HepG2 (cell line): ENCODE measurements around the gene SLC66A3. TPM values are rescaled to one million over a fixed set of nuclear protein-coding genes. Genes with fewer than 3 reads are reported as not detected.

Source experiments
- ARID2 ChIP-seq: sonication (generic); formaldehyde crosslinking; IDR thresholded peaks from 2 replicates; pipeline ENCODE4 v1.8.1; 2022; ENCODE audit warnings: mild to moderate bottlenecking, missing genetic modification reagents, borderline replicate concordance
- ARNT ChIP-seq: fragments of 450-650 bp; IDR thresholded peaks from 2 replicates; pipeline ENCODE4 v1.6.1; 2017
- BRD4 ChIP-seq: sonication (generic); formaldehyde crosslinking; IDR thresholded peaks from 2 replicates; pipeline ENCODE4 v1.4.0; 2020; ENCODE audit warnings: missing genetic modification reagents
- CTCF ChIP-seq: sonication (generic); formaldehyde crosslinking; IDR thresholded peaks from 2 replicates; pipeline ENCODE4 v1.5.0; 2020; ENCODE audit warnings: mild to moderate bottlenecking, missing genetic modification reagents, moderate library complexity
- KAT8 ChIP-seq: IDR thresholded peaks from 2 replicates; pipeline ENCODE4 v1.6.1; 2016; ENCODE audit warnings: missing genetic modification reagents, missing compliant biosample characterization
- KIAA2018 ChIP-seq: sonication (generic); formaldehyde crosslinking; IDR thresholded peaks from 2 replicates; pipeline ENCODE4 v1.5.0; 2020; ENCODE audit warnings: mild to moderate bottlenecking, missing genetic modification reagents, borderline replicate concordance
- MYC ChIP-seq: sonication (generic); formaldehyde crosslinking; IDR thresholded peaks from 2 replicates; pipeline ENCODE4 v1.9.0; 2021; ENCODE audit warnings: missing genetic modification reagents, borderline replicate concordance
- NCOA1 ChIP-seq: sonication (generic); formaldehyde crosslinking; IDR thresholded peaks from 2 replicates; pipeline ENCODE4 v1.9.0; 2021; ENCODE audit warnings: missing genetic modification reagents
- TBX2 ChIP-seq: sonication (generic); formaldehyde crosslinking; IDR thresholded peaks from 2 replicates; pipeline ENCODE4 v1.5.0; 2020; ENCODE audit warnings: missing genetic modification reagents, mild to moderate bottlenecking, borderline replicate concordance
- ZBTB34 ChIP-seq: sonication (generic); formaldehyde crosslinking; IDR thresholded peaks from 2 replicates; pipeline ENCODE4 v1.8.0; 2022; ENCODE audit warnings: mild to moderate bottlenecking, missing genetic modification reagents
- ZBTB44 ChIP-seq: sonication (generic); formaldehyde crosslinking; IDR thresholded peaks from 2 replicates; pipeline ENCODE4 v1.4.0; 2020; ENCODE audit warnings: missing genetic modification reagents
- ZKSCAN5 ChIP-seq: sonication (generic); formaldehyde crosslinking; IDR thresholded peaks from 2 replicates; pipeline ENCODE4 v1.5.1; 2020; ENCODE audit warnings: mild to moderate bottlenecking, missing genetic modification reagents
- ZNF292 ChIP-seq: sonication (generic); formaldehyde crosslinking; IDR thresholded peaks from 2 replicates; pipeline ENCODE4 v1.8.1; 2022; ENCODE audit warnings: mild to moderate bottlenecking, low read depth, missing genetic modification reagents, borderline replicate concordance
- ZNF512 ChIP-seq: sonication (generic); formaldehyde crosslinking; IDR thresholded peaks from 2 replicates; pipeline ENCODE4 v1.4.0; 2020; ENCODE audit warnings: mild to moderate bottlenecking, missing genetic modification reagents
- ZSCAN22 ChIP-seq: sonication (generic); formaldehyde crosslinking; IDR thresholded peaks from 2 replicates; pipeline ENCODE4 v1.4.0; 2020; ENCODE audit warnings: mild to moderate bottlenecking, missing genetic modification reagents
- polyA plus RNA-seq, 8 experiments: library from polyadenylated mRNA; depleted of rRNA in 3 of 8; stranded (reverse) in 7 of 8; unstranded in 1 of 8; fragments of >200 nt; fragmentation: Illumina TruSeq in 4 of 8; extraction: Trizol in 4 of 8; gene quantifications; 2 replicates each; pipeline versions ENCODE4 v1.2.1 to v1.2.3, GENCODE V29; 2011 to 2016; ENCODE audit warnings: low read depth in 4 of 8, missing spikeins in 1 of 8, mixed read lengths in 1 of 8; ENCODE audit not compliant: insufficient read depth in 1 of 8
- total RNA-seq, 5 experiments: library from RNA; depleted of rRNA; stranded (reverse); fragments of >200 nt; fragmentation: Illumina TruSeq; extraction: Trizol; gene quantifications; 2 replicates each; pipeline ENCODE4 v1.2.3, GENCODE V29; 2016; ENCODE audit warnings: low read depth in 1 of 5

Gene SLC66A3
- total and polyA plus RNA-seq, 2 of the 13 experiments (the other 11 are each of a cell fraction or from before 2014, with no cell fraction given) = 2.2 to 3.7 TPM

GRCh38 chr2:11169333-11169732 is 14.1 kb downstream of the SLC66A3 start (continued):
- TF ChIP-seq KIAA2018 (CRISPR knock-in tag) (no peak), ZNF512 (CRISPR knock-in tag) (no peak), ZNF292 (CRISPR knock-in tag) (0 out of 2 replicates have a peak, but pooled peaks have one; percentile 11), ZSCAN22 (no peak), NCOA1 (CRISPR knock-in tag) (no peak), CTCF (CRISPR knock-in tag) (no peak), ZKSCAN5 (CRISPR knock-in tag) (no peak), BRD4 (CRISPR knock-in tag) (no peak), ARNT (no peak), KAT8 (CRISPR knock-in tag) (peak; percentile 82), TBX2 (CRISPR knock-in tag) (0 out of 2 replicates have a peak, but pooled peaks have one; percentile 46), ZBTB44 (CRISPR knock-in tag) (no peak), MYC (CRISPR knock-in tag) (peak; percentile 28; the same call in 1 of the 2 replicates), ZBTB34 (no peak), ARID2 (CRISPR knock-in tag) (no peak)
